Mesodermal cell (in vitro differentiated cells): ENCODE data around the gene TP53BP2.
"Not testable (repeated sequence)": the region's sequence is repeated elsewhere in the genome, so short reads cannot be mapped to it uniquely, and the experiment has no call there.

ENCODE experiments used
- H3K27ac ChIP-seq: 2 replicates; pipeline ENCODE4 v1.7.0; 2013; ENCODE audit warnings: mild to moderate bottlenecking, low read depth, low read length, moderate library complexity; ENCODE audit not compliant: severe bottlenecking
- H3K36me3 ChIP-seq: 2 replicates; pipeline ENCODE4 v1.7.1; 2013; ENCODE audit warnings: mild to moderate bottlenecking, low read length, moderate library complexity; ENCODE audit not compliant: control insufficient read depth, insufficient read depth
- H3K4me1 ChIP-seq: one replicate; pipeline ENCODE4 v1.7.1; 2013; ENCODE audit warnings: mild to moderate bottlenecking, low read length; ENCODE audit not compliant: insufficient read depth, control insufficient read depth, poor library complexity, severe bottlenecking
- H3K4me3 ChIP-seq: 2 replicates; pipeline ENCODE4 v1.7.0; 2013; ENCODE audit warnings: low read length, control low read depth, mild to moderate bottlenecking; ENCODE audit not compliant: insufficient read depth, poor library complexity, severe bottlenecking; ENCODE audit errors: extremely low read depth
- H3K9me3 ChIP-seq: 2 replicates; pipeline ENCODE4 v1.7.1; 2013; ENCODE audit warnings: mild to moderate bottlenecking, low read length, moderate library complexity; ENCODE audit not compliant: control insufficient read depth
- WGBS, 2 experiments: methylation state at CpG; one replicate each; pipeline ENCODE4 v1.1.5; 2013; ENCODE audit warnings: missing lambda C conversion rate in 2 of 2; ENCODE audit not compliant: insufficient coverage in 2 of 2; 5-methylcytosine and 5-hydroxymethylcytosine counted together

The TP53BP2 gene

DNA sequence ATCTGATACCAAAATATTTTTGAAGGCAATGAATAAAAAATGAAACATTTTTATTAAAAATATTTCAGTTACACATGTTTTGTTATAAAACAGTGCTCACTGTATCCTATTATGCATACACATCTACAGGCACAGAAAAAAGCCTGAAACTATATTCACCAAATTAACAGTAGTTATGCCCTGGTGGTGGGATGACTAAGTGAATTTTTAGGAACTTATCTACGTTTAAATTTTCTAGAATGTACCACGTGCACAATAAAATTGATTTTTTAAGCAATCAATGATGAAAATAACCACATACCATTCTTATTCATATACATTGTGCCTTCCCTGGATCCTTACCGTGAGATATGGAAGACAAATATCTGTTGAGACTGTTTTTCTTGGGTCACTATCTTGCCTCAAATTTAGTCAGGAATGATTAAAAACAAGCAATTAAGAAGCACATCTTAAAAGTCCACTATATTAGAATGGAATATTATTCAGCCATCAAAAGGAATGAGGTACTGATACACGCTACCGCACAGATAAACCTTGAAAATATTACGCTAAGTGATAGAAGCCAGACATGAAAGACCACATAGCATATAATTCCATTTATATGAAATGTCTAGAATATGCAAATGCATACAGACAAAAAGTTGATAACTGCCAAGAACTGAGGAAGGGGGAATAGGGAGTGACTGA, 17.4 kb downstream of the TP53BP2 start:
- Histone ChIP-seq H3K4me1 (peaks cover 24% of the 10 kb centered on the region), H3K36me3 (peaks cover 2% of the 10 kb centered on the region), H3K4me3 (no peak overlapping the region), H3K27ac (no peak overlapping the region), H3K9me3 (no peaks in the 10 kb centered on the region)
- 100% methylated on average over 2 of the region's 6 CpGs for WGBS, 2 experiments

DNA sequence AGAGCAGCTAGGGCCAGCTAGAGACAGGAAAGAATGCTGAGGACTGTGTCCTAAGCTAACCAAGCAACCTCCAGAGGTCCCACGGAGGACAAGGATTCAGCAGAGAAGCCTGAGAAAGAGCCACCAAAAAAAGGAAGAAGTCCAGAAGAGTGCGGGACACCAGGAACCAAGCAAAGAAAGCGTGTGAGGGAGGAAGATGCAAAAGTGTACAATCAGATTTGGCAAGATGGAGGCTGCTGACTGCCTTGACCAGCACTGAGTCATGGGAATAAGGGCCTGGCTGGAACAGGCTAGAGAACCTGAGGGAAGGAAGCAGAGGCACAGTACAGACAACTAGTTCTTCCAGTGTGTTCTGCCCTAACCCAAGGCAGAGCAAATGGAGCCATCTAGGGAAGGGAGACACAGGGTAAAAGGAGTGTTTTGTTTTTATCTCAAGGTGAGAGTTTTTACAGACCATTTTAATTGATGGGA, 18.5 kb downstream of the TP53BP2 start:
- 87 to 94% methylated on average over 3 of the region's 3 CpGs for WGBS, 2 experiments
- peaks cover 2% of the 10 kb centered on the region for H3K36me3 ChIP-seq
- H3K27ac ChIP-seq: peak overlapping the region; percentile 26
- H3K4me1 ChIP-seq: peaks cover 17% of the 10 kb centered on the region
- no peaks in the 10 kb centered on the region for H3K9me3 ChIP-seq
- H3K4me3 ChIP-seq: no peak overlapping the region

- Histone ChIP-seq H3K4me1 (peaks cover 17% of the 10 kb centered on the region), H3K9me3 (no peaks in the 10 kb centered on the region), H3K36me3 (peaks cover 3% of the 10 kb centered on the region), H3K4me3 (no peak overlapping the region), H3K27ac (no peak overlapping the region)
- 87 to 88% methylated on average over 6 to 7 of the region's 11 CpGs for WGBS, 2 experiments
Measured at GRCh38 chr1:223825767-223826748, 19.7 kb downstream of the TP53BP2 start.

DNA sequence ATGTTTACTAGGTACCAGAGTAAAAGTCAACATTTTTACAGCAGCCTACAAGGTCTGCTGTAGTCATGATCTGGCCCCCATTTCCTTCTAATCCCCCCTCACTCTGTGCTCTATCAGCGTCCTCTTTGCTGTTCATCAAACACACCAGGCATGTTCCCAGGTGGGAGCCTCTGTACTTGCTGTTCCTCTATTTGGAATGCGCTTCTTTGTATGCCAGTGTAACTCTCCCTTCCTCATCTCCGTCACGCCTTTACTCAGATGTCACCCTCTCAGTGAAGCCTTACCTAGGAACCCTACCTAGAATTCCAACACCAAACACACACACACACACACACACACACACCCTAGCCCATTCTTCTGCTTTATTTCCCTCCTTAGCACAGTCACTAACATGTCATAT, 21.0 kb downstream of the TP53BP2 start:
- Histone ChIP-seq H3K36me3 (peaks cover 16% of the 10 kb centered on the region), H3K27ac (no peak overlapping the region), H3K4me1 (peaks cover 26% of the 10 kb centered on the region), H3K4me3 (no peak overlapping the region), H3K9me3 (no peaks in the 10 kb centered on the region)
- 95 to 96% methylated on average over 3 to 4 of the region's 4 CpGs for WGBS, 2 experiments

GRCh38 chr1:223824287-223824686, 21.5 kb downstream of the TP53BP2 start:
- H3K27ac ChIP-seq: no peak overlapping the region
- H3K36me3 ChIP-seq: peaks cover 20% of the 10 kb centered on the region
- H3K4me3 ChIP-seq: no peak overlapping the region
- peaks cover 26% of the 10 kb centered on the region for H3K4me1 ChIP-seq
- 94 to 97% methylated on average over 5 to 7 of the region's 9 CpGs for WGBS, 2 experiments
- H3K9me3 ChIP-seq: no peaks in the 10 kb centered on the region

DNA sequence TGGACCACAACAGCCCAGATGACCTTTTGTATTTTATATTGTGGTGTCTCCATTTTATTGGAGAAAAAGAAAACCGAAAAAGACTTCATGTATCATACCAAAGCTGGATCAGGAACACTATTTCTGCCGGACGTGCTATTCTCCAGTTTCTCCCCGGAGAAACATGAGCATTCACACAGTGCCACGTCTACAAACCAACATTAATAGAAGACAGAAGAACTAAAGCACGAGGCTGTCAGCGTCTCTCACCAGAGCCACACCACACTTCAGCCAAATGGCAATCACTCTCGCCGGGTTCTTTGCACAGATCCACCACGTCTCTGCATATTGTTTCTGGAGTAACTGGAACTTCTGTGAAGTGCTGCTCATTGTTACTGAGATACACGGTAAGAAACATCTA, 24.8 kb downstream of the TP53BP2 start:
- Histone ChIP-seq H3K27ac (peak overlapping the region; percentile 37), H3K4me3 (no peak overlapping the region), H3K4me1 (peaks cover 23% of the 10 kb centered on the region), H3K9me3 (no peaks in the 10 kb centered on the region), H3K36me3 (peaks cover 34% of the 10 kb centered on the region)
- 86 to 97% methylated on average over 6 to 9 of the region's 11 CpGs for WGBS, 2 experiments

DNA sequence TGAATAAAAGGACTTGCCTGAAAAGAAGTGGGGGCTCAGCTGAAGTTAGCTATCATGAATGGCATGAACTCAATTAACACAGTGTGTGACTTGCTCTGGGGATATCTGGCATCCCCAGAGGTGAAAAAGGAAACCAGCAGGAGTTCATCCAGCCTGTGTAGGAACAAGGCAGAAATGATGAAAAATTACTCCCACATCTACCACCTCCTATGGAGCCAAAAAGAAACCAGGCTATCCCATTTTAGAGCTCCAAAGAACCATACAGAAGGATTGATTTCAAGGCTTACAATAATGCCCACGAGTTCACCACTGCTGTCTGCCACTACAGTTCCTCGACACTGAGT, 25.3 kb downstream of the TP53BP2 start:
- peak overlapping the region; percentile 37 for H3K27ac ChIP-seq
- H3K9me3 ChIP-seq: no peaks in the 10 kb centered on the region
- peaks cover 20% of the 10 kb centered on the region for H3K4me1 ChIP-seq
- 75 to 94% methylated on average over 2 of the region's 2 CpGs for WGBS, 2 experiments
- no peak overlapping the region for H3K4me3 ChIP-seq
- peaks cover 34% of the 10 kb centered on the region for H3K36me3 ChIP-seq

DNA sequence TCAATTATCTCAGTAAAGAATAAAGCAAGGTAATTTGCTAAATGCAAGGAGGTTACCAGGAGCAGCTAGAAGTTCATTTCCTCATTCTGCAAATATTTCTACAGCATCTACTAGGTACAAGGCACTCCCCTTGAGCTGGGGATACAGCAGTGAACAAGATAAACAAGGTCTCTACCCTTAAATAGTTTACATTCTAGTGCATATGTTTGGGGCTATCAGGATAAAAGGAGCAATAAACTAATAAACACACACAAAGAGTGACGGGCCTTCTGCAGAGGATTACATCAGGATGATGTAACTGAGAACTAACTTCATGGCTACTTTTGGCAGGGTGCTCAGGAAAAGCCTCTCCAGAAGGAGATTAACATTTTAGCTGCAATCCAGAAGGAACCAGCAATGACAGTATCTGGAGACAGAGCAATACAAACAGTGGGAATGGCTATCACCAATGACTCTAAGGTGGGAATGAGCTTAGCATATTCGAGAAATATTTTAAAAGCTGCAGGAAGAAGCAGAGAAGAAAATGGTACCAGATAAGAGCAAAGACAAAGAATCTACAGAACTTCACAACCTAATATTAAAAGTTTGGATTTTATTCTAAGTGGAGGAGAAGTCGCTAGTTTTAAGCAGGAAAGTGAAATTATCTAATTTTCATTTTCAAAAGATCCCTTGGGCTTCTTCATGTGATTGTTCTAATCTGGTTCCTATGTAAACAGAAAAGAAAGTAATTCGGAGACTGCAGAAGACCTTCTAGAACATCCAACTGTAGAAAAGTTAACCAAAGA, 25.8 kb downstream of the TP53BP2 start:
- 0 to 100% methylated on average over 1 of the region's 4 CpGs for WGBS, 2 experiments
- Histone ChIP-seq H3K4me3 (no peak overlapping the region), H3K9me3 (no peaks in the 10 kb centered on the region), H3K4me1 (peaks cover 22% of the 10 kb centered on the region), H3K27ac (peak overlapping the region; percentile 37), H3K36me3 (peaks cover 34% of the 10 kb centered on the region)

- peaks cover 22% of the 10 kb centered on the region for H3K4me1 ChIP-seq
- H3K27ac ChIP-seq, H3K4me3 ChIP-seq, H3K9me3 ChIP-seq: not testable (repeated sequence)
- H3K36me3 ChIP-seq: peaks cover 53% of the 10 kb centered on the region
Measured at GRCh38 chr1:223817265-223817664, 28.5 kb downstream of the TP53BP2 start.

DNA sequence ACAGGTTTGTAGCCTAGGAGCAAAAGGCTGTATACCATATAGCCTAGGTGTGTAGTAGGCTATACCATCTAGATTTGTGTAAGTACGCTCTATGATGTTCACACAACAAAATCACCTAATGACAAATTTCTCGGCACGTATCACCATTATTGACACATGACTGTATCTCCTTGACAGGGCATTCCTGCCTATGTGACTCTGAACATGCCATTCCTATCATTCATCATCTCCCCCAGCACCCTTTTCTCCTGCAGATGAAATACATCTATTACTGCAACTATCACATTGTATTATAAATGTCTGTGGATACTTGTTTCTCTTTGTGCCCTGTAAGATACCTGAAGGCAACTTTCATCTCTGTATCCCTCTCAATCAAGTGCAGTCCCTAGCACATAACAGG, 29.9 kb downstream of the TP53BP2 start:
- no peak overlapping the region for H3K4me3 ChIP-seq
- no peak overlapping the region for H3K27ac ChIP-seq

More for the DNA sequence above, 29.9 kb downstream of the TP53BP2 start:
- H3K36me3 ChIP-seq: peaks cover 50% of the 10 kb centered on the region
- no peaks in the 10 kb centered on the region for H3K9me3 ChIP-seq
- H3K4me1 ChIP-seq: peaks cover 22% of the 10 kb centered on the region
- 94 to 96% methylated on average over 3 of the region's 3 CpGs for WGBS, 2 experiments
